ENCODE data around the gene CCDC91.

GRCh38 chr12:28202374-28203130 lies 12.3 kb downstream of the CCDC91 start:
- no peak for TF ChIP-seq POLR2AphosphoS5 (IDR thresholded peaks at IDR 0.05)
- TF ChIP-seq CTCF (IDR thresholded peaks at IDR 0.05) = no peak
- no peak for TF ChIP-seq POLR2A (IDR thresholded peaks at IDR 0.05)
